K562 (cell line): ENCODE results near the gene GORASP1. TPM values are rescaled to one million over a fixed set of nuclear protein-coding genes. Genes with fewer than 3 reads are reported as not detected.
A peak's percentile ranks its signal among the peaks of the same experiment; 100 is the strongest.

Experiments used
- ATAC-seq: fragments of 200-7000 bp; cut with Tn5 transposase; 3 replicates; pipeline ENCODE4 v1.9.1; 2020; ENCODE audit warnings: moderate library complexity
- BruUV-seq: library from RNA; stranded (reverse); fragments of 400-500 nt; replicated peaks from 2 replicates; lab custom pipeline; 2021; lab: Mats Ljungman, UMichigan
- CTCF ChIA-PET: fragments of 300-600 bp; formaldehyde crosslinking; extraction: SDS; loops from one replicate; lab custom pipeline; 2021; ENCODE audit warnings: low intra/inter-chr PET ratio; lab: Yijun Ruan, JAX
- POLR2A ChIA-PET: fragments of 300-600, 350-650 bp; sonication (Branson Sonifier 250); formaldehyde crosslinking; extraction: SDS; loops from one replicate; lab custom pipeline; 2021; ENCODE audit warnings: antibody characterized with exemption, inconsistent platforms; lab: Yijun Ruan, JAX
- DNase-seq, 4 experiments: peaks; one replicate each; pipeline versions ENCODE4 v3.0.0 to v3.0.0-alpha.2; 2011 to 2018; ENCODE audit warnings: low spot score in 3 of 4, mixed read lengths in 3 of 4; ENCODE audit errors: extremely low read depth in 1 of 4
- FAIRE-seq: peaks from 2 replicates; lab custom pipeline; 2011; peaks lifted over from hg19 to GRCh38; lab: Jason Lieb, UNC
- H2AFZ ChIP-seq: 2 replicates; pipeline ENCODE4 v1.6.0; 2011; ENCODE audit warnings: low read depth, low read length, control low read depth, inconsistent platforms
- H3K27ac ChIP-seq: fragments of 200-600 bp; 3 replicates; pipeline ENCODE4 v1.8.0; 2011; ENCODE audit warnings: low read depth, mild to moderate bottlenecking, control low read depth, inconsistent platforms, low read length, moderate library complexity, mixed read lengths; ENCODE audit errors: extremely low read depth
- H3K27me3 ChIP-seq, 2 experiments: fragments of 300-600 bp in 1 of 2; 2 replicates in 1 of 2; 3 replicates in 1 of 2; pipeline versions ENCODE4 v1.6.0 to v1.8.0; 2011; ENCODE audit warnings: inconsistent platforms in 2 of 2, low read length in 2 of 2, mild to moderate bottlenecking in 1 of 2, mixed read lengths in 1 of 2, moderate library complexity in 1 of 2; ENCODE audit not compliant: control insufficient read depth in 2 of 2, insufficient read depth in 2 of 2
- H3K36me3 ChIP-seq: fragments of 300-600 bp; 3 replicates; pipeline ENCODE4 v1.8.0; 2011; ENCODE audit warnings: mild to moderate bottlenecking, low read length, inconsistent platforms; ENCODE audit not compliant: control insufficient read depth, insufficient read depth
- H3K4me1 ChIP-seq, 2 experiments: fragments of 200-600 bp in 1 of 2; replicated peaks in 1 of 2; 2 replicates in 1 of 2; 3 replicates in 1 of 2; pipeline versions ENCODE4 v1.5.1 to v1.8.0; 2011; ENCODE audit warnings: inconsistent platforms in 2 of 2, low read length in 2 of 2, mild to moderate bottlenecking in 1 of 2, mixed read lengths in 1 of 2, moderate library complexity in 1 of 2; ENCODE audit not compliant: control insufficient read depth in 2 of 2, insufficient read depth in 2 of 2
- H3K4me2 ChIP-seq: 2 replicates; pipeline ENCODE4 v1.6.1; 2011; ENCODE audit warnings: low read length, control low read depth, inconsistent platforms, mixed read lengths; ENCODE audit not compliant: insufficient read depth
- H3K4me3 ChIP-seq: fragments of 200-600 bp; sonication (generic), shearing (Covaris generic); 2 replicates; pipeline ENCODE4 v1.5.1; 2016; ENCODE audit warnings: control low read depth, inconsistent platforms
- H3K79me2 ChIP-seq: fragments of 200-600 bp; 3 replicates; pipeline ENCODE4 v1.8.0; 2011; ENCODE audit warnings: low read length, inconsistent platforms; ENCODE audit not compliant: control insufficient read depth, insufficient read depth
- H3K9ac ChIP-seq, 2 experiments: 2 replicates each; pipeline versions ENCODE4 v1.6.0 to v1.6.1; 2011; ENCODE audit warnings: low read depth in 2 of 2, low read length in 2 of 2, control low read depth in 1 of 2, inconsistent platforms in 1 of 2, mild to moderate bottlenecking in 1 of 2, mixed read lengths in 1 of 2; ENCODE audit not compliant: insufficient read depth in 1 of 2
- H3K9me1 ChIP-seq: one replicate; pipeline ENCODE4 v1.6.0; 2011; ENCODE audit warnings: inconsistent platforms, mild to moderate bottlenecking, low read length, moderate library complexity; ENCODE audit not compliant: control insufficient read depth, insufficient read depth
- H3K9me3 ChIP-seq: replicated peaks from 2 replicates; pipeline ENCODE4 v1.5.1; 2011; ENCODE audit warnings: low read depth, low read length, inconsistent platforms; ENCODE audit not compliant: control insufficient read depth, insufficient read depth
- H4K20me1 ChIP-seq: replicated peaks from 2 replicates; pipeline ENCODE4 v1.6.1; 2011; ENCODE audit warnings: low read length, inconsistent platforms, mixed read lengths; ENCODE audit not compliant: control insufficient read depth, insufficient read depth
- ADNP ChIP-seq: fragments of 200-800 bp; sonication (Bioruptor generic); IDR thresholded peaks from 2 replicates; pipeline ENCODE4 v1.6.1; 2016; ENCODE audit warnings: missing genetic modification characterization, missing compliant biosample characterization
- ARID2 ChIP-seq: fragments of 450-650 bp; IDR thresholded peaks from 2 replicates; pipeline ENCODE4 v1.6.1; 2017; ENCODE audit warnings: antibody characterized with exemption, mild to moderate bottlenecking
- FOXK1 ChIP-seq: sonication (generic); formaldehyde crosslinking; IDR thresholded peaks from 2 replicates; pipeline ENCODE4 v1.8.0; 2022; ENCODE audit warnings: missing genetic modification reagents, mild to moderate bottlenecking, borderline replicate concordance
- HDAC2 ChIP-seq: fragments of 450-650 bp; IDR thresholded peaks from 2 replicates; pipeline ENCODE4 v1.6.1; 2016; ENCODE audit warnings: mild to moderate bottlenecking
- ILF3 ChIP-seq: fragments of 450-650 bp; IDR thresholded peaks from 2 replicates; pipeline ENCODE4 v1.6.1; 2018; ENCODE audit warnings: antibody characterized with exemption, mild to moderate bottlenecking, moderate library complexity, borderline replicate concordance
- KLF16 ChIP-seq: IDR thresholded peaks from 2 replicates; pipeline ENCODE4 v1.6.1; 2016; ENCODE audit warnings: antibody characterized with exemption
- POLR2AphosphoS2 ChIP-seq: IDR thresholded peaks from 2 replicates; pipeline ENCODE4 v1.6.1; 2012; ENCODE audit warnings: low read length, improper control_type of control experiment
- POLR2AphosphoS5 ChIP-seq: IDR thresholded peaks from 2 replicates; pipeline ENCODE4 v1.6.1; 2011; ENCODE audit warnings: mild to moderate bottlenecking, low read depth, low read length, moderate library complexity; ENCODE audit not compliant: control insufficient read depth, insufficient read depth
- SFPQ ChIP-seq: fragments of 200-400 bp; formaldehyde crosslinking; IDR thresholded peaks from 2 replicates; pipeline ENCODE4 v1.6.1; 2017; ENCODE audit warnings: mild to moderate bottlenecking, low read depth, low read length, moderate library complexity
- TOE1 ChIP-seq, 2 experiments: fragments of 450-650 bp in 1 of 2; sonication (generic) in 1 of 2; formaldehyde crosslinking in 1 of 2; IDR thresholded peaks; 2 replicates each; pipeline versions ENCODE4 v1.7.1 to v1.8.0; 2016 to 2022; ENCODE audit warnings: borderline replicate concordance in 2 of 2, mild to moderate bottlenecking in 2 of 2, antibody characterized with exemption in 1 of 2, inconsistent platforms in 1 of 2, low read depth in 1 of 2, missing genetic modification reagents in 1 of 2, moderate library complexity in 1 of 2
- ZNF583 ChIP-seq: fragments of 250-450 bp; sonication (Bioruptor Pico); IDR thresholded peaks from 2 replicates; pipeline ENCODE4 v1.4.0; 2020
- WGBS: fragments of 100-300 bp; shearing (Covaris generic); methylation state at CpG from one replicate; pipeline ENCODE4 v1.1.6; 2016; ENCODE audit warnings: low coverage, mixed read lengths; ENCODE audit not compliant: insufficient coverage; ENCODE audit errors: missing lambda C conversion rate; 5-methylcytosine and 5-hydroxymethylcytosine counted together
- in situ Hi-C: fragments of 300-500 bp; cut with MboI; formaldehyde crosslinking; loops from 4 replicates; pipeline ENCODE4 v1.15.0; 2018; ENCODE audit warnings: inconsistent platforms, mixed read lengths
- intact Hi-C: fragments of 100-400 bp; cut with micrococcal nuclease; formaldehyde crosslinking; loops from 2 replicates; pipeline ENCODE4 v1.14.2; 2022
- polyA plus RNA-seq, 8 experiments: library from polyadenylated mRNA; depleted of rRNA in 4 of 8; stranded (reverse) in 5 of 8; unstranded in 3 of 8; fragments of >200 nt; fragmentation: Nextera tagmentation in 2 of 8; fragmentation: Illumina TruSeq in 1 of 8; extraction: Ambion mirVana in 2 of 8; extraction: Trizol in 1 of 8; gene quantifications; 2 replicates each; pipeline versions ENCODE4 v1.2.1 to v1.2.3, GENCODE V29; 2011 to 2014; ENCODE audit warnings: inconsistent platforms in 1 of 8, missing spikeins in 1 of 8
- total RNA-seq, 7 experiments: library from RNA; depleted of rRNA in 6 of 7; stranded (reverse); fragments of >200 nt in 6 of 7; fragmentation: Illumina TruSeq in 2 of 7; extraction: Trizol in 2 of 7; gene quantifications; 2 replicates each; pipeline versions ENCODE4 v1.2.1 to v1.2.3, GENCODE V29; 2011 to 2021; ENCODE audit warnings: low replicate concordance in 1 of 7

GORASP1 gene
- total and polyA plus RNA-seq, 9 of the 15 experiments (the other 6 are each of a cell fraction or from before 2014, with no cell fraction given), result 8.4 to 87.9 (median 67.6) TPM

- no peaks in the 10 kb centered on the region for H3K79me2 ChIP-seq
- no peaks in the 10 kb centered on the region for H3K9me1 ChIP-seq
- no peak overlapping the region for H2AFZ ChIP-seq
- no peak overlapping the region for H3K9ac ChIP-seq
- TF ChIP-seq HDAC2 (no peak), ARID2 (no peak), TOE1 (IDR thresholded peaks at IDR 0.05; ENCODE audit: borderline replicate concordance) (no peak), TOE1 (CRISPR knock-in tag; IDR thresholded peaks at IDR 0.05; ENCODE audit: borderline replicate concordance, low read depth) (no peak), POLR2AphosphoS2 (peak; percentile 35; the same call in 1 of the 2 replicates)
- in situ Hi-C loops, result no loop called here
- no peak overlapping the region for H3K4me3 ChIP-seq
- no peak overlapping the region for H3K27ac ChIP-seq
- 65% methylated on average over 2 of the region's 2 CpGs for WGBS
- CTCF ChIA-PET, result no interaction called here
- peaks cover 0 to 5% of the 10 kb centered on the region in 2 experiments; a peak in 1 of 5 replicates for H3K27me3 ChIP-seq
- H4K20me1 ChIP-seq, result peaks cover 29% of the 10 kb centered on the region
- no TSS peak for BruUV-seq
- no peak for FAIRE-seq
- H3K9me3 ChIP-seq, result no peaks in the 10 kb centered on the region
- intact Hi-C loops, result no loop called here
- H3K36me3 ChIP-seq, result peaks cover 45% of the 10 kb centered on the region; the same call in 2 of the 3 replicates
- DNase-seq, result no peak
- H3K4me2 ChIP-seq, result no peak overlapping the region
- POLR2A ChIA-PET, result interaction anchor here (0.6 to 1.7 kb wide), 5 partner anchors 8 to 43 kb away, joined by 3 to 5 read pairs (median 3); no protein-coding TSS in a partner anchor
- ATAC-seq, result no peak
- peaks cover 8 to 23% of the 10 kb centered on the region in 2 experiments; a peak in 4 of 5 replicates for H3K4me1 ChIP-seq
Observed at GRCh38 chr3:39139442-39139841, 32.0 kb upstream of the GORASP1 start.

- intact Hi-C loops (no loop called here), in situ Hi-C loops (no loop called here)
- no peaks in the 10 kb centered on the region for H3K9me1 ChIP-seq
- ChIA-PET CTCF (no interaction called here), POLR2A (interaction anchor here (0.6 to 1.7 kb wide), 5 partner anchors 10 to 89 kb away, joined by 3 to 5 read pairs (median 3); no protein-coding TSS in a partner anchor)
- H3K9me3 ChIP-seq, result no peaks in the 10 kb centered on the region
- no peak for FAIRE-seq
- H3K27me3 ChIP-seq, result peaks cover 0 to 9% of the 10 kb centered on the region in 2 experiments; a peak in 1 of 5 replicates
- whole genome bisulfite sequencing, result 86% methylated on average over 6 of the region's 7 CpGs
- peaks cover 40% of the 10 kb centered on the region; the same call in 2 of the 3 replicates for H3K36me3 ChIP-seq
- H3K4me3 ChIP-seq, result no peak overlapping the region
- no TSS peak for BruUV-seq
- no peak for ATAC-seq
- no peak overlapping the region for H2AFZ ChIP-seq
- H3K9ac ChIP-seq, result no peak overlapping the region
- peaks cover 29% of the 10 kb centered on the region for H4K20me1 ChIP-seq
- H3K27ac ChIP-seq, result no peak overlapping the region
- no peaks in the 10 kb centered on the region for H3K79me2 ChIP-seq
- H3K4me2 ChIP-seq, result no peak overlapping the region
- no peak for DNase-seq
- peaks cover 8 to 23% of the 10 kb centered on the region in 2 experiments; a peak in 4 of 5 replicates for H3K4me1 ChIP-seq
- TF ChIP-seq ILF3 (no peak), POLR2AphosphoS5 (no peak), SFPQ (no peak), FOXK1 (CRISPR knock-in tag) (no peak), ADNP (tag) (no peak), KLF16 (no peak), ARID2 (no peak), ZNF583 (no peak)
Observed at GRCh38 chr3:39138804-39139415, 31.5 kb upstream of the GORASP1 start.
